Transverse colon (tissue), 4 donors: ENCODE data around the gene UBASH3B.

ENCODE experiments used
- CTCF ChIP-seq, 5 experiments: fragments of 200-600 bp in 3 of 5; fragments of 450-650 bp in 2 of 5; sonication (generic) in 3 of 5; IDR thresholded peaks; 1 replicate in 2 of 5; 2 replicates in 3 of 5; pipeline ENCODE4 v1.5.1; 2016 to 2017; ENCODE audit warnings: antibody characterized with exemption in 5 of 5, inconsistent platforms in 3 of 5, mild to moderate bottlenecking in 2 of 5, moderate library complexity in 1 of 5
- EP300 ChIP-seq: sonication (generic); formaldehyde crosslinking; IDR thresholded peaks from one replicate; pipeline ENCODE4 v1.6.1; 2017; ENCODE audit warnings: antibody characterized with exemption, low read depth
- POLR2A ChIP-seq: fragments of 450-650 bp; IDR thresholded peaks from one replicate; pipeline ENCODE4 v1.6.1; 2016; ENCODE audit warnings: antibody characterized with exemption, mild to moderate bottlenecking, moderate library complexity
- POLR2AphosphoS5 ChIP-seq, 3 donors: sonication (generic); formaldehyde crosslinking; IDR thresholded peaks; one replicate each; pipeline ENCODE4 v1.6.1; 2016; ENCODE audit warnings: antibody characterized with exemption in 3 of 3

- TF ChIP-seq CTCF (IDR thresholded peaks at IDR 0.05) (no peak), POLR2A (no peak), POLR2AphosphoS5 (IDR thresholded peaks at IDR 0.05) (no peak), EP300 (no peak)
These were observed 21.1 kb downstream of the UBASH3B start for GRCh38 chr11:122676638-122677037.
